Hepatic stellate cell (primary cell): ENCODE results near the gene BST2.
"Not testable (repeated sequence)": the region's sequence is repeated elsewhere in the genome, so short reads cannot be mapped to it uniquely, and the experiment has no call there.

Experiments
- DNase-seq: peaks from one replicate; pipeline ENCODE4 v3.0.0; 2011; ENCODE audit warnings: low spot score

The BST2 gene

GRCh38 chr19:17389957-17390664 lies 15.3 kb downstream of the BST2 start:
- DNase-seq, result no peak

- no peak for DNase-seq
Measured at GRCh38 chr19:17389288-17389687, 16.1 kb downstream of the BST2 start.

GRCh38 chr19:17385878-17386611 lies 19.4 kb downstream of the BST2 start:
- DNase-seq, result peak; percentile 75

GRCh38 chr19:17380426-17381138 lies 24.8 kb downstream of the BST2 start:
- no peak for DNase-seq

GRCh38 chr19:17379221-17379631 lies 26.2 kb downstream of the BST2 start:
- DNase-seq, result no peak

- no peak for DNase-seq
Measured at GRCh38 chr19:17378271-17378670, 27.2 kb downstream of the BST2 start.

GRCh38 chr19:17376935-17377600 lies 28.4 kb downstream of the BST2 start, which contains the start of gene PLVAP:
PLVAP (minus strand) TSS chr19:17377342; CDS start chr19:17377288, 54 bp downstream.
- no peak for DNase-seq

- no peak for DNase-seq
Measured at GRCh38 chr19:17370026-17370587, 35.3 kb downstream of the BST2 start.

GRCh38 chr19:17365361-17365760 lies 40.1 kb downstream of the BST2 start:
- DNase-seq, result no peak

GRCh38 chr19:17363852-17364605 lies 41.4 kb downstream of the BST2 start:
- DNase-seq, result not testable (repeated sequence)

- DNase-seq, result no peak
Measured at GRCh38 chr19:17359905-17360800, 45.3 kb downstream of the BST2 start.

- DNase-seq, result peak; percentile 82
Measured at GRCh38 chr19:17358395-17358794, 47.0 kb downstream of the BST2 start.

- no peak for DNase-seq
Measured at GRCh38 chr19:17357724-17358123, 47.7 kb downstream of the BST2 start.

- DNase-seq, result no peak
Measured at GRCh38 chr19:17357078-17357666, 48.3 kb downstream of the BST2 start.

- DNase-seq, result no peak
Measured at GRCh38 chr19:17353386-17353785, 52.0 kb downstream of the BST2 start.
